IMR-90 (cell line): ENCODE measurements around the gene DOCK4. TPM values are rescaled to one million over a fixed set of nuclear protein-coding genes. Genes with fewer than 3 reads are reported as not detected.

Source experiments
- ATAC-seq: fragments of 200-7000 bp; cut with Tn5 transposase; 2 replicates; pipeline ENCODE4 v1.9.1; 2020; ENCODE audit warnings: low read depth, mild to moderate bottlenecking, moderate library complexity
- BruUV-seq: library from RNA; stranded (reverse); fragments of 400-500 nt; replicated peaks from 2 replicates; lab custom pipeline; 2021; lab: Mats Ljungman, UMichigan
- CTCF ChIA-PET: fragments of 300-600 bp; formaldehyde crosslinking; extraction: SDS; loops from one replicate; lab custom pipeline; 2021; ENCODE audit warnings: antibody characterized with exemption; lab: Yijun Ruan, JAX
- POLR2A ChIA-PET: fragments of 300-600 bp; sonication (Branson Sonifier 250); formaldehyde crosslinking; loops from one replicate; lab custom pipeline; 2022; ENCODE audit warnings: antibody characterized with exemption; ENCODE audit not compliant: unreplicated experiment; lab: Charles Lee
- DNase-seq: peaks from one replicate; pipeline ENCODE4 v3.0.0; 2013
- H2AFZ ChIP-seq: replicated peaks from 2 replicates; pipeline ENCODE3; 2013; ENCODE audit warnings: low read length, mild to moderate bottlenecking; ENCODE audit not compliant: poor library complexity
- H2AK5ac ChIP-seq: 2 replicates; pipeline ENCODE4 v1.6.1; 2013; ENCODE audit warnings: low read depth, low read length, inconsistent platforms
- H2AK9ac ChIP-seq: replicated peaks from 2 replicates; pipeline ENCODE3; 2013; ENCODE audit warnings: mild to moderate bottlenecking, low read depth, low read length, moderate library complexity; ENCODE audit not compliant: poor library complexity
- H2BK120ac ChIP-seq: 2 replicates; pipeline ENCODE4 v1.6.1; 2013; ENCODE audit warnings: low read depth, low read length, inconsistent platforms
- H2BK15ac ChIP-seq: 3 replicates; pipeline ENCODE4 v1.6.1; 2013; ENCODE audit warnings: low read depth, low read length, inconsistent platforms
- H2BK20ac ChIP-seq: 2 replicates; pipeline ENCODE4 v1.6.1; 2013; ENCODE audit warnings: low read depth, mild to moderate bottlenecking, inconsistent platforms, low read length, moderate library complexity
- H2BK5ac ChIP-seq: 2 replicates; pipeline ENCODE4 v1.6.1; 2013; ENCODE audit warnings: mild to moderate bottlenecking, low read depth, low read length, inconsistent platforms; ENCODE audit not compliant: poor library complexity, severe bottlenecking
- H3K14ac ChIP-seq: replicated peaks from 2 replicates; pipeline ENCODE4 v1.6.1; 2013; ENCODE audit warnings: low read depth, low read length, inconsistent platforms
- H3K18ac ChIP-seq: 2 replicates; pipeline ENCODE4 v1.6.1; 2013; ENCODE audit warnings: low read depth, low read length, control low read depth
- H3K23ac ChIP-seq: 2 replicates; pipeline ENCODE4 v1.6.1; 2013; ENCODE audit warnings: low read depth, low read length, inconsistent platforms
- H3K27ac ChIP-seq: 2 replicates; pipeline ENCODE4 v1.5.1; 2013; ENCODE audit warnings: mild to moderate bottlenecking, control low read depth, low read length; ENCODE audit not compliant: insufficient read depth
- H3K27me3 ChIP-seq: 2 replicates; pipeline ENCODE4 v1.6.1; 2013; ENCODE audit warnings: low read length; ENCODE audit not compliant: control insufficient read depth, insufficient read depth
- H3K36me3 ChIP-seq: 2 replicates; pipeline ENCODE4 v1.6.1; 2013; ENCODE audit warnings: low read length, mixed read lengths; ENCODE audit not compliant: control insufficient read depth, insufficient read depth
- H3K4ac ChIP-seq: 2 replicates; pipeline ENCODE4 v1.6.1; 2013; ENCODE audit warnings: low read depth, low read length, inconsistent platforms
- H3K4me1 ChIP-seq: 2 replicates; pipeline ENCODE4 v1.6.1; 2013; ENCODE audit warnings: low read length, mixed read lengths; ENCODE audit not compliant: control insufficient read depth, insufficient read depth
- H3K4me2 ChIP-seq: 2 replicates; pipeline ENCODE4 v1.6.1; 2013; ENCODE audit warnings: low read depth, mild to moderate bottlenecking, control low read depth, low read length, moderate library complexity
- H3K4me3 ChIP-seq: 2 replicates; pipeline ENCODE4 v1.5.1; 2013; ENCODE audit warnings: low read depth, mild to moderate bottlenecking, control low read depth, low read length, moderate library complexity; ENCODE audit not compliant: insufficient read depth
- H3K56ac ChIP-seq: 2 replicates; pipeline ENCODE4 v1.6.1; 2013; ENCODE audit warnings: low read length, inconsistent platforms; ENCODE audit not compliant: insufficient read depth; ENCODE audit errors: extremely low read depth
- H3K79me1 ChIP-seq, 2 experiments: 2 replicates each; pipeline ENCODE4 v1.6.1; 2013; ENCODE audit warnings: low read length in 2 of 2, inconsistent platforms in 1 of 2, low read depth in 1 of 2
- H3K9ac ChIP-seq: 2 replicates; pipeline ENCODE4 v1.6.1; 2013; ENCODE audit warnings: low read depth, low read length, control low read depth
- H3K9me1 ChIP-seq: 2 replicates; pipeline ENCODE4 v1.6.1; 2013; ENCODE audit warnings: low read length, inconsistent platforms; ENCODE audit not compliant: insufficient read depth
- H3K9me3 ChIP-seq: 2 replicates; pipeline ENCODE4 v1.6.1; 2013; ENCODE audit warnings: low read length; ENCODE audit not compliant: control insufficient read depth, insufficient read depth
- H4K20me1 ChIP-seq: 2 replicates; pipeline ENCODE4 v1.6.1; 2013; ENCODE audit warnings: low read length, inconsistent platforms; ENCODE audit not compliant: insufficient read depth
- H4K5ac ChIP-seq: 2 replicates; pipeline ENCODE4 v1.6.1; 2013; ENCODE audit warnings: mild to moderate bottlenecking, low read depth, low read length, control low read depth
- H4K8ac ChIP-seq, 2 experiments: 2 replicates each; pipeline ENCODE4 v1.6.1; 2013; ENCODE audit warnings: low read depth in 2 of 2, low read length in 2 of 2, control low read depth in 1 of 2, inconsistent platforms in 1 of 2
- H4K91ac ChIP-seq: 2 replicates; pipeline ENCODE4 v1.6.1; 2013; ENCODE audit warnings: low read depth, low read length, inconsistent platforms; ENCODE audit not compliant: insufficient read depth
- BHLHE40 ChIP-seq: fragments of 150-350 bp; IDR thresholded peaks from 2 replicates; pipeline ENCODE4 v1.6.1; 2016; ENCODE audit warnings: mild to moderate bottlenecking, low read depth, low read length
- CEBPB ChIP-seq: IDR thresholded peaks from 2 replicates; pipeline ENCODE4 v1.6.1; 2012; ENCODE audit warnings: low read depth, low read length, improper control_type of control experiment
- CHD1 ChIP-seq: IDR thresholded peaks from 2 replicates; pipeline ENCODE4 v1.6.1; 2012; ENCODE audit warnings: low read depth, low read length, improper control_type of control experiment
- FOS ChIP-seq: fragments of 150-350 bp; IDR thresholded peaks from 2 replicates; pipeline ENCODE4 v1.6.1; 2016; ENCODE audit warnings: low read depth, low read length
- MAFK ChIP-seq: IDR thresholded peaks from 2 replicates; pipeline ENCODE4 v1.6.1; 2012; ENCODE audit warnings: low read depth, low read length, improper control_type of control experiment
- MAZ ChIP-seq: IDR thresholded peaks from 2 replicates; pipeline ENCODE4 v1.6.1; 2012; ENCODE audit warnings: low read depth, mild to moderate bottlenecking, low read length, improper control_type of control experiment, moderate library complexity, borderline replicate concordance
- MXI1 ChIP-seq: IDR thresholded peaks from 2 replicates; pipeline ENCODE4 v1.6.1; 2012; ENCODE audit warnings: low read depth, mild to moderate bottlenecking, low read length, moderate library complexity, borderline replicate concordance
- NFE2L2 ChIP-seq: fragments of 150-350 bp; IDR thresholded peaks from 2 replicates; pipeline ENCODE4 v1.6.1; 2016; ENCODE audit warnings: low read depth, mild to moderate bottlenecking, low read length
- POLR2A ChIP-seq: IDR thresholded peaks from 2 replicates; pipeline ENCODE4 v1.6.1; 2012; ENCODE audit warnings: mild to moderate bottlenecking, low read depth, low read length
- RAD21 ChIP-seq: IDR thresholded peaks from 2 replicates; pipeline ENCODE4 v1.6.1; 2012; ENCODE audit warnings: low read length, improper control_type of control experiment
- RCOR1 ChIP-seq: IDR thresholded peaks from 2 replicates; pipeline ENCODE4 v1.6.1; 2012; ENCODE audit warnings: mild to moderate bottlenecking, low read length, improper control_type of control experiment; ENCODE audit not compliant: insufficient replicate concordance
- RFX5 ChIP-seq: IDR thresholded peaks from 2 replicates; pipeline ENCODE4 v1.8.0; 2012; ENCODE audit warnings: low read depth, mild to moderate bottlenecking, low read length, moderate library complexity
- SMC3 ChIP-seq: fragments of 150-350 bp; IDR thresholded peaks from 2 replicates; pipeline ENCODE4 v1.6.1; 2016; ENCODE audit warnings: low read depth, mild to moderate bottlenecking, antibody characterized with exemption, low read length, moderate library complexity
- WGBS, 2 experiments: methylation state at CpG; one replicate each; pipeline versions ENCODE4 v1.1.5 to v1.1.7; 2013; ENCODE audit warnings: missing lambda C conversion rate in 2 of 2; ENCODE audit not compliant: insufficient read length in 1 of 2; ENCODE audit errors: extremely low coverage in 2 of 2; 5-methylcytosine and 5-hydroxymethylcytosine counted together
- dilution Hi-C: fragments of 300-500 bp; cut with HindIII; formaldehyde crosslinking; loops from one replicate; pipeline ENCODE4 v1.14.3; 2018; ENCODE audit warnings: low sequenced_read_pairs; ENCODE audit not compliant: unreplicated experiment
- in situ Hi-C: fragments of 300-500 bp; cut with MboI; formaldehyde crosslinking; loops from 3 replicates; pipeline ENCODE4 v1.14.3; 2019; ENCODE audit warnings: low sequenced_read_pairs, inconsistent platforms, mixed read lengths
- intact Hi-C: fragments of 100-400 bp; cut with micrococcal nuclease; formaldehyde crosslinking; loops from 2 replicates; pipeline ENCODE4 v1.10.0; 2022
- polyA plus RNA-seq, 3 experiments: library from polyadenylated mRNA; depleted of rRNA; stranded (reverse); fragments of >200 nt; gene quantifications; 2 replicates each; pipeline ENCODE4 v1.2.3, GENCODE V29; 2012; ENCODE audit warnings: low replicate concordance in 1 of 3
- total RNA-seq: library from RNA; depleted of rRNA; stranded (reverse); fragments of >200 nt; gene quantifications from 2 replicates; pipeline ENCODE4 v1.2.3, GENCODE V29; 2012
- TF ChIP-seq, protein P1 (sequence below): fragments of 150-350 bp; IDR thresholded peaks from 2 replicates; pipeline ENCODE4 v1.6.1; 2017; ENCODE audit warnings: mild to moderate bottlenecking, antibody characterized with exemption, low read length, low read depth
- TF ChIP-seq, protein P2 (sequence below): fragments of 150-350 bp; IDR thresholded peaks from 2 replicates; pipeline ENCODE4 v1.6.1; 2016; ENCODE audit warnings: low read depth, mild to moderate bottlenecking, low read length, moderate library complexity, borderline replicate concordance
- TF ChIP-seq, protein P3 (sequence below): conservative IDR thresholded peaks from 2 replicates; pipeline ENCODE4 v1.5.1; 2012; ENCODE audit warnings: mild to moderate bottlenecking, low read depth, low read length, improper control_type of control experiment

Gene DOCK4
- total and polyA plus RNA-seq, 2 of the 4 experiments (the other 2 are of a cell fraction): 4.4 to 12.2 TPM

DNA sequence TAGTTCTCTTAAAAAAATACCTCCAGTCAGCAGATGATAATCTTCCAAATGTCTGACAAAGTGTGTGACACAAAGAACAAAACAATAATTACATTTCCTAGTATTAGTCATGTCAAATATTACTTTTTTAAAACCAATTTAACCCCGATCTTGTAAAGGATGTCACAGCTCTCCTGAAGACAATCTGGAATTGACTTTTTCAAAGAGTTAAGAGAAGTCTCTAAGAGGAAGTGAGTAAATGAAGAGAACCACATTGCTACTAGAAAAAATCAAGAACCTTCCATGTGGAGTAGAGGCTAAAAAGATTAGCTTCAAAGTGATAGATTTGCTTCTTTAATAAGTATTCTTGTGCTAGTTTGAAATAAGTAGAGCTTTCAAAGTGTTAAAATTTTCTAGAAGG is 425.7 kb downstream of the DOCK4 start:
- WGBS, 2 experiments: no CpG with 5 or more reads among the region's 1 CpG
- Histone ChIP-seq H3K9ac (no peak overlapping the region), H2AK5ac (no peak overlapping the region), H3K4ac (no peak overlapping the region), H2AK9ac (no peak overlapping the region), H4K20me1 (no peaks in the 10 kb centered on the region), H2BK15ac (no peak overlapping the region), H2BK120ac (no peak overlapping the region), H3K4me1 (no peaks in the 10 kb centered on the region), H3K27ac (no peak overlapping the region), H3K4me3 (no peak overlapping the region), H2BK20ac (no peak overlapping the region), H2BK5ac (no peak overlapping the region), H3K18ac (no peak overlapping the region), H3K9me3 (peaks cover 4% of the 10 kb centered on the region; the same call in 1 of the 2 replicates), H3K56ac (no peak overlapping the region), H3K27me3 (no peaks in the 10 kb centered on the region), H4K5ac (no peak overlapping the region), H3K4me2 (no peak overlapping the region), H3K36me3 (peaks cover 5% of the 10 kb centered on the region; the same call in 1 of the 2 replicates), H3K14ac (no peak overlapping the region), H4K8ac (no peak overlapping the region), H3K23ac (no peak overlapping the region), H4K91ac (no peak overlapping the region), H3K9me1 (no peaks in the 10 kb centered on the region), H3K79me1 (no peaks in the 10 kb centered on the region), H2AFZ (no peak overlapping the region)
- TF ChIP-seq MAFK: no peak
- no peak for TF ChIP-seq CHD1
- TF ChIP-seq, protein P1, sequence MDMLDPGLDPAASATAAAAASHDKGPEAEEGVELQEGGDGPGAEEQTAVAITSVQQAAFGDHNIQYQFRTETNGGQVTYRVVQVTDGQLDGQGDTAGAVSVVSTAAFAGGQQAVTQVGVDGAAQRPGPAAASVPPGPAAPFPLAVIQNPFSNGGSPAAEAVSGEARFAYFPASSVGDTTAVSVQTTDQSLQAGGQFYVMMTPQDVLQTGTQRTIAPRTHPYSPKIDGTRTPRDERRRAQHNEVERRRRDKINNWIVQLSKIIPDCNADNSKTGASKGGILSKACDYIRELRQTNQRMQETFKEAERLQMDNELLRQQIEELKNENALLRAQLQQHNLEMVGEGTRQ: no peak
- TF ChIP-seq CEBPB: no peak
- TF ChIP-seq SMC3: no peak
- TF ChIP-seq NFE2L2: no peak
- no peak for TF ChIP-seq RFX5
- no peak for TF ChIP-seq BHLHE40
- no peak for TF ChIP-seq FOS
- TF ChIP-seq, protein P2, sequence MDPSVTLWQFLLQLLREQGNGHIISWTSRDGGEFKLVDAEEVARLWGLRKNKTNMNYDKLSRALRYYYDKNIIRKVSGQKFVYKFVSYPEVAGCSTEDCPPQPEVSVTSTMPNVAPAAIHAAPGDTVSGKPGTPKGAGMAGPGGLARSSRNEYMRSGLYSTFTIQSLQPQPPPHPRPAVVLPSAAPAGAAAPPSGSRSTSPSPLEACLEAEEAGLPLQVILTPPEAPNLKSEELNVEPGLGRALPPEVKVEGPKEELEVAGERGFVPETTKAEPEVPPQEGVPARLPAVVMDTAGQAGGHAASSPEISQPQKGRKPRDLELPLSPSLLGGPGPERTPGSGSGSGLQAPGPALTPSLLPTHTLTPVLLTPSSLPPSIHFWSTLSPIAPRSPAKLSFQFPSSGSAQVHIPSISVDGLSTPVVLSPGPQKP: no peak
- TF ChIP-seq, protein P3, sequence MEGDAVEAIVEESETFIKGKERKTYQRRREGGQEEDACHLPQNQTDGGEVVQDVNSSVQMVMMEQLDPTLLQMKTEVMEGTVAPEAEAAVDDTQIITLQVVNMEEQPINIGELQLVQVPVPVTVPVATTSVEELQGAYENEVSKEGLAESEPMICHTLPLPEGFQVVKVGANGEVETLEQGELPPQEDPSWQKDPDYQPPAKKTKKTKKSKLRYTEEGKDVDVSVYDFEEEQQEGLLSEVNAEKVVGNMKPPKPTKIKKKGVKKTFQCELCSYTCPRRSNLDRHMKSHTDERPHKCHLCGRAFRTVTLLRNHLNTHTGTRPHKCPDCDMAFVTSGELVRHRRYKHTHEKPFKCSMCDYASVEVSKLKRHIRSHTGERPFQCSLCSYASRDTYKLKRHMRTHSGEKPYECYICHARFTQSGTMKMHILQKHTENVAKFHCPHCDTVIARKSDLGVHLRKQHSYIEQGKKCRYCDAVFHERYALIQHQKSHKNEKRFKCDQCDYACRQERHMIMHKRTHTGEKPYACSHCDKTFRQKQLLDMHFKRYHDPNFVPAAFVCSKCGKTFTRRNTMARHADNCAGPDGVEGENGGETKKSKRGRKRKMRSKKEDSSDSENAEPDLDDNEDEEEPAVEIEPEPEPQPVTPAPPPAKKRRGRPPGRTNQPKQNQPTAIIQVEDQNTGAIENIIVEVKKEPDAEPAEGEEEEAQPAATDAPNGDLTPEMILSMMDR: no peak
- no peak for TF ChIP-seq MAZ
- TF ChIP-seq POLR2A: no peak
- TF ChIP-seq RAD21: no peak
- TF ChIP-seq MXI1: no peak
- no peak for TF ChIP-seq RCOR1
- ATAC-seq (no peak), DNase-seq (no peak)
- BruUV-seq: no TSS peak
- in situ Hi-C loops (no loop called here), dilution Hi-C loops (no loop called here), intact Hi-C loops (no loop called here)
- POLR2A ChIA-PET: no interaction called here
- CTCF ChIA-PET: interaction anchor here (1.5 kb wide), 1 partner anchor 12 kb away, joined by 4 read pairs; no protein-coding TSS in a partner anchor
